GM06990 (cell line): ENCODE measurements around the gene RAB28.
A peak's percentile ranks its signal among the peaks of the same experiment; 100 is the strongest.

Experiments used
- DNase-seq: peaks from one replicate; pipeline ENCODE4 v3.0.0-alpha.2; 2011; ENCODE audit not compliant: insufficient read length; ENCODE audit errors: extremely low read depth
- H3K27me3 ChIP-seq: replicated peaks from 2 replicates; pipeline ENCODE4 v1.6.0; 2011; ENCODE audit warnings: low read length; ENCODE audit not compliant: control insufficient read depth, insufficient read depth
- H3K36me3 ChIP-seq: 2 replicates; pipeline ENCODE4 v1.5.1; 2011; ENCODE audit warnings: low read length; ENCODE audit not compliant: control insufficient read depth, insufficient read depth
- H3K4me3 ChIP-seq: replicated peaks from 2 replicates; pipeline ENCODE4 v1.5.1; 2011; ENCODE audit warnings: low read depth, mild to moderate bottlenecking, control low read depth, low read length
- CTCF ChIP-seq: IDR thresholded peaks from 2 replicates; pipeline ENCODE4 v1.5.1; 2011; ENCODE audit warnings: low read length, control low read depth, mild to moderate bottlenecking, inconsistent platforms; ENCODE audit not compliant: insufficient read depth, poor library complexity, severe bottlenecking

Gene RAB28

GRCh38 chr4:13527981-13528820 is 44.1 kb upstream of the RAB28 start:
- no peak for TF ChIP-seq CTCF
- peak overlapping the region; percentile 43 for H3K4me3 ChIP-seq
- H3K27me3 ChIP-seq: peaks cover 4% of the 10 kb centered on the region
- H3K36me3 ChIP-seq: no peaks in the 10 kb centered on the region
- DNase-seq: peak; percentile 70

- no peak for DNase-seq
- H3K4me3 ChIP-seq: peak overlapping the region; percentile 39
Observed at GRCh38 chr4:13527192-13527980, 43.2 kb upstream of the RAB28 start.

GRCh38 chr4:13526658-13527057 is 42.5 kb upstream of the RAB28 start:
- no peak for DNase-seq
- no peaks in the 10 kb centered on the region for H3K36me3 ChIP-seq
- peaks cover 8% of the 10 kb centered on the region for H3K27me3 ChIP-seq
- no peak overlapping the region for H3K4me3 ChIP-seq
- no peak for TF ChIP-seq CTCF

More at GRCh38 chr4:13527192-13527980, 43.2 kb upstream of the RAB28 start:
- Histone ChIP-seq H3K27me3 (peaks cover 6% of the 10 kb centered on the region), H3K36me3 (no peaks in the 10 kb centered on the region)
- TF ChIP-seq CTCF: no peak

GRCh38 chr4:13525606-13526281 is 41.6 kb upstream of the RAB28 start:
- no peak for DNase-seq
- Histone ChIP-seq H3K27me3 (peaks cover 4% of the 10 kb centered on the region), H3K36me3 (no peaks in the 10 kb centered on the region), H3K4me3 (no peak overlapping the region)
- TF ChIP-seq CTCF: no peak

GRCh38 chr4:13524504-13525243 is 40.5 kb upstream of the RAB28 start:
- Histone ChIP-seq H3K4me3 (no peak overlapping the region), H3K27me3 (peaks cover 4% of the 10 kb centered on the region), H3K36me3 (no peaks in the 10 kb centered on the region)
- no peak for DNase-seq
- no peak for TF ChIP-seq CTCF
